Dedifferentiated amniotic fluid mesenchymal stem cell (primary cell): ENCODE results near the gene BICC1.
A peak's percentile ranks its signal among the peaks of the same experiment; 100 is the strongest.
"Not testable (repeated sequence)": the region's sequence is repeated elsewhere in the genome, so short reads cannot be mapped to it uniquely, and the experiment has no call there.

Source experiments
- DNase-seq: peaks from one replicate; pipeline ENCODE4 v3.0.0-alpha.2; 2016; ENCODE audit errors: extremely low spot score

The BICC1 gene

DNA sequence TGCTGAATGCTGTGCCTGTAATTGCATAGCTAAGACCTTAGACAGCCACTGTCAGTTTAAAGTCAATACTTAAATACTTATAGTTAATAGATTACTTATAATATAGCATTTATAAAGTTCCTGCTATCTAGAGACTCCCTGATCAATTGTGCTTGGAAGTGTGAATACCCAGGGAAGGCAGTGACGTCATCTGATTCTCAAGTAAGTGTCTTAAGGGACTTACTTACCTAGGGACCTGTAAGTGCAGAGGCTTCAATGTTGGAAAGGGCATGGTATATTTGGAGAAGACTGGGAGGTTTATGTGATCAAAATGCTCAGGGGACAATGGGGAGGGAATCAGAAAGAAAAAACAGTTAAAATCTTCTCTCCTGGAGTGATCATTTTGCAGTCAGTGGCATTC is 55.0 kb downstream of the BICC1 start:
- no peak for DNase-seq

DNA sequence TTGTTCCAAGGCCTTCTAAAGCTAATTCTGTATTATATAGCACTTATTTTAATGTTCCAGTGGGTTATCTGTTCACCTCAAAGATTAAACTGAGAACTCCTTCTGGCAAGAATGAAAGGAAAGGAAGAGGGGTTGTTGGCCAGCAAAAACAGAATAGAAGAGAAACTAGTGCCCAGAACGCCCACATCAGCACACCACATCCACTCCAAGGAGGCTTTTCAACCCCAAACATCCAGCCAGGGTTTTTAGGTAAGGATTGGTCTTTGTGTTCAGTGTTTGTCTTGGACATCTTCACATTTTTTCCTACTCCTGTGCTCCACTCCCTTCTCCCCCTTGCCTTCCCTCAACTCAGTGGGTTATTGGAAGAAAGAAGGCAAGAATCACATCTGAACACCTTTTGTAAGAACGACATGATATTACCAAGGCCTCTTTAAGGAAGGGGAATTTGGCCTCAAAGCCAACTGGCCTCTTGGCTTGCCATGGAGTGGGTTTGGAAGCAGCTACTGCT is 55.8 kb downstream of the BICC1 start:
- no peak for DNase-seq

DNA sequence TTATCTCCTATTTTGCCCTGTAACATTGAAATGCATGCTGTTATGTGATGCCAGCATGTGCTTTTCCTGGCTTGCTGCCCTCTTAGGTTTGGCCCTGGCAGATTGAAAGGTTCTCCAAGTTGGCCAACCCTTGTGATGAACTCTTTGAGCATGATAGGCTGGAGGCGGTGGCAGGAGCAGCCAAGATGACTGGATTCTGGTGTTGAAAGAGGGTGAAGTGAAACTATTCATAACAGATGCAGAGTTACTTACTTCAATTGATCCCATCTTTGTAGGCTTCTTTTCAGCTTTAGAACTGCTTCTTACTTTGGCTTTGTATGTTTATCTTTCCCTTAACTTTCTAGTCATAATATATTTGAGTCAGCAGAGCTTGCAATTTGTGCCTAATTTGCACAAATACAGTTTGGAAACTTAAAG is 57.6 kb downstream of the BICC1 start:
- DNase-seq = no peak

GRCh38 chr10:58570979-58571378 is 58.3 kb downstream of the BICC1 start:
- no peak for DNase-seq

DNA sequence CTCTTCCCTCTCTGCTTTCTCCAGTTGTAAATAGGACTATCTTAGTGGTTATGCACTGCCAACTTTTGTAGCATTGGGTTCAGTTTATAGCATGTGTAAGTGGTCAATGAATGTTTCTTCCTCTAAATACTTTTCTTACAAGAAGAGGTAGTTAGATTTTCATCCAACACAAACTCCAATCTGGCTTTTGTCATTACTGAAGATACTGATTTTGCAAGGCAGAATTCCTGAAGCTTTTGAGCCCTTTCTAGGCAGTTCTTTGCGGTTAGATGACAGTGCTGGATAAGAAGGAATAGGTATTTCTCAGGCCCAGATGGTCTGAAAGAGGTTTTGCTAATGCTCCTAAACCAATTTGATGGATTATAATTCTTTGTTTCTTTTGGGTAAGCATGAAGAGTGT is 60.5 kb downstream of the BICC1 start:
- peak; percentile 43 for DNase-seq

DNA sequence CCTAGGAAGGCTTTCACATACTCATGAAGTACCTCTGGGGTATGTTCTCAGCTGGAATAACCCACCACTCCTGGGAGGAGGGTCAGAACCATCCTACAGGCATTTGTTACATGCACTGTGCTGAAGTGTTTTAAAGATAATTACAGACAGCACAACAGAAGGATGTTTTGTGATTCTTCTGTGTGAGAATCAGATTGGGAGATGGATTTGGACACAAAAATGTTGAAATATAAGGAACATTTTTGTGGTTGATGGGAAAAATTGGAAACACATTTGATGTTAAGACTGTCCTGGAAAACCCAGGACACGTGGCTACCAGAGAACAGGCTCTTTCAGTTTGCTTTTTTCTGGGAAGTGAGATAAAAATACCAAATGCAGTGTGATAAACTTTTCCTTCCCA is 61.4 kb downstream of the BICC1 start:
- peak; percentile 76 for DNase-seq

DNA sequence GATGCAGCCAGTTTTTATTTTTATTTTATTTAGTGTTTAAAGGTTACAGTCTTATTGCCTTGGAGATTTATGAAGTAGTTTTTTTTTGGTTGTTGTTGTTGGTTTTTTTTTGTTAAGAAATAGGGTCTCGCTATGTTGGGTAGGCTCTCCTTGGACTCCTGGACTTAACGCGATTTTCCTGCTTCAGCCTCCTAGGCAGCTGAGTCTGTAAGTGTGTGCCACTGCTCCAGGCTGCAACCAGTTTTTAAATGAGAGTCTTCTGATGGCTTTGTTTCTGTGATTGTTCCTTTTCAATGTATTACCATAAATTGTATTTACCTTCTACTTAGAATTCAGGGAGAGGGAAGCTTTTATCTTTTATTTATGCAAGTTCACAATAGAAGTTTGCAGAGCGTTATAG is 62.8 kb downstream of the BICC1 start:
- DNase-seq = no peak

GRCh38 chr10:58576751-58577436 is 64.2 kb downstream of the BICC1 start:
- DNase-seq = no peak

DNA sequence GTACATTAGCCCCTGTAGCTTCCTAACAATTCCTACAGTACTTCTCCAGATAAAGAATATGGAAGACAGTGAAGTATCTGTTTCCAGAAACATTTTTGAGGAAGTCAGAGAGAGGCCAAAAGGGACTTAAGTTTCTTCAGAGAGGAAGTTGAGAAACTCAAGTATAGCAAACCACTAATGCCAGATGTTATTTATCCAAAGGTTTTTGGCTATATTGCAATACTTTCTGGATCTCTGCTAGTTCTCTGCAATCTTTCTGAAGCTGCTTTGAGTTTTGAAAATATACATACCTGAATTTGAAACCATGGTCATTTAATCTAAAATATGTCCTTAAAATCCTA is 64.7 kb downstream of the BICC1 start:
- DNase-seq = peak; percentile 87

GRCh38 chr10:58578366-58578765 is 65.7 kb downstream of the BICC1 start:
- no peak for DNase-seq

GRCh38 chr10:58579011-58579655 is 66.5 kb downstream of the BICC1 start:
- DNase-seq = no peak

- no peak for DNase-seq
Observed at GRCh38 chr10:58582045-58582444, 69.4 kb downstream of the BICC1 start.

GRCh38 chr10:58585435-58585834 is 72.8 kb downstream of the BICC1 start:
- no peak for DNase-seq

DNA sequence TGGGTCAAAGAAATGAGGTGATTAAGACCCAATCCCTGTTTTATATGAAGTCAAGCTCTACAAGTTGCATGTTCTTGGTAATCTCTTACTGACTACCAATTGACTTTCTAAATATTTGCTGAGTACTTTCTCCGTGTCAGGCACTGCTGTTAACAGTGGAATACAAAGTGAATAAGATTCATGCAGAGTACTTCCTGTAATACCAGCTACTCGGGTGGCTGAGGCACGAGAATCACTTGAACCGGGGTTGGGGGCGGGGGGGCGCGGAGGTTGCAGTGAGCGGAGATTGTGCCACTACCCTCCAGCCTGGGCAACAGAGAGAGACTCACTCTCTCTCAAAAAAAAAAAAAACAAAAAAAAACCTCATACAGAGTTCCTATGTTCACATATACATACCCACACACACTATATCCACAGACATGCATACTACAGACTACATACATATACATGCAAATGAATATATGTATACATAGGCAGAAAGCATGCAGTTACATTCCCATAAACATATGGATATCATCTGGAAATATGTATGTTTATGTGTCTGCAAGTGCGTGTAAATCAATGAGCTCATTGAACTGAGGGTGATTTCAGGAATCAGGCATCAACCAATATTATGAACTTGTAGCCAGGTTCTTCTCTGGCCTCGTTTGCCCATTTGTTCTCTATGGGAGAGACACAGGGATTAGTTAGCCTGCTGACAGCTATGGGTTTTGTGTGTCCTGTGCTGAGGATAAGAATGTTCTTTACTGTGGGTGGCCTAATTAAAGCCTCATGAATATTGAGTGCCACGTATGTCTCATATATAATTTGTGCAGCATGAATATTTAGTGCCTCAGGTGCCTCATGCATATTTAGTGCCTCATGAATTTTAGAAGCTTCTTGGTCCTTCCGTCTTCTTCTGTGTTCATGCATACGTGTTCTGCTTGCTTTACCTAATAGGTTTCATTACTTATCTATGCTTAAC is 73.9 kb downstream of the BICC1 start:
- no peak for DNase-seq

GRCh38 chr10:58587676-58588075 is 75.0 kb downstream of the BICC1 start:
- no peak for DNase-seq

DNA sequence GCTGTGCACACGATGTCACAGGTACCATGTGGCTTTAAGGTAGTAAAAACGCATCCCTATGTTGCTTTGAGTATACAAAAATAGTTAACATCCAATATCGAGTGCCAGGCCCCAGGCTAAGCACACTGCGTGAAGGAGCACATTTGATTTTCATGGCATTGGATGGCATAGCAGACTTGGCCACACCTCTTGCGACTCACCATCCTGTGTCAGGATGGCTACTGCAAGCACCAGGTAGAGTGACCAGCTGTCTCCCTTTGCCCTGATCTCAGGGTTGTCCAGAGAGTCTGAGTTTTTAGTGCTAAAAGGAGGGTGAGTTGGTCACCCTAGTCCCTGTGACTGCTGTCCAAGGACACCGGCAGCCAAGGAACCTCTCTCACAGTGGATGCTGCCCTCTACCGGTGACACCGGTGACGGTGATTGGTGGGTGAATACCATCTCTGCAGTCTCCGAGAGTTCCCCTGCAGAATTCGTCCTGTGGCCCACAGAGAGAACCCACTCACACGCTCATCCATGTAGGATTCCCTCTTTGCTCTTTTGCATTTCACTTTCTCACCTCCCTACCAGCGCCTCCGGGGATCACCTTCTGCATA is 76.1 kb downstream of the BICC1 start:
- no peak for DNase-seq

GRCh38 chr10:58590152-58590840 is 77.6 kb downstream of the BICC1 start:
- peak; percentile 88 for DNase-seq

DNA sequence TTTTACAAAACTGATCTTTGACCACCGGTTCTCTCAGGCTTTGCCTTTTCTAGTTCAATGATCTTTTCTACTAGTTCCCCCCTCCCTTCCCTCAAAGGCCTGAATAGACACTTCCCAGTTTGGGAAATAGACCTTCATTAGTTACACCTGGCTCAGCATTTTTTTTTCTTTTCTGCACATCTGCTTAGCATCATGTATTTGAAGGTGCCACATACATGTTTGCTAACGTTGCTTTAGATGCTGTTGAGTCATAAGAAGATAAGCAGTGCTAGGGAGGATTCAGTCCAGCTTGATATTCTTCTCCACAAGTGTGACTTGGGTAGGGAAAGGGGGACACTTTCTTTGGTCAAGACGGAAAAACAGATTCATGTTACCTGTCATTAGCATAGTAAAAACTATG is 78.3 kb downstream of the BICC1 start:
- DNase-seq = no peak

GRCh38 chr10:58593008-58593407 is 80.3 kb downstream of the BICC1 start:
- no peak for DNase-seq

GRCh38 chr10:58597211-58597610 is 84.5 kb downstream of the BICC1 start:
- DNase-seq = not testable (repeated sequence)

DNA sequence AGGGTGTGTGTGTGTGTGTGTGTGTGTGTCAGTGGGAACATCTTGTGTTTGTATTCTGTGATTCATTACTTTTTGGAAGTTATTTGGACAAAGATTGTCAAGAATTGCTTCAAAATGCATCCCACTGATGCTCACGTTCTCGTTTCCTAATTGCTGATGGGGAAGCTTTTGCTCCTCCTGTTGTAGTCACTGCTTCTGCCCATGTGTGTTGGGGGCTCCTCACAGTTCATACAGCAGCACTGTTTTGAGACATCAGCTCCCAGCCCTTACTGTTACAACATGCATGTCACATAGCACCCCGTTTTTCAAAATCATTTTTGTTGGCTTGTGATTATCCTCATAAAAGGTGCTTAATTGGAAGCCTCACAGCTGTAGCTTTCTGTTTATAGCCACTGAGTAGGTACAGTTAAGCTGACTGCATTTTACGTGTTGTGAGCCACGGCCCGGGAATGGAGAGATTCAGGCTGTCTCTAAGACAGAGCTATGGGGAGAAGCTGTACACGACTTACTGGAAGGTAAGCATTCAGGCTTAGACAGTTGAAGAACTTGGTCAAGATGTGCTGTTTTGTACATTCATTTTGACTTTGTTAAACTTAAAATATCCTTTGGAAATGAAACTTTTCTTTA is 87.4 kb downstream of the BICC1 start:
- no peak for DNase-seq
